Osteoblast (primary cell): ENCODE results near the gene PAPSS1. TPM values are rescaled to one million over a fixed set of nuclear protein-coding genes. Genes with fewer than 3 reads are reported as not detected.
"Not testable (repeated sequence)": the region's sequence is repeated elsewhere in the genome, so short reads cannot be mapped to it uniquely, and the experiment has no call there.

Source experiments
- DNase-seq: peaks from one replicate; pipeline ENCODE4 v3.0.0; 2011; ENCODE audit warnings: low spot score, mixed read lengths; ENCODE audit not compliant: insufficient read length; ENCODE audit errors: missing footprints
- H2AFZ ChIP-seq: 2 replicates; pipeline ENCODE4 v1.6.0; 2011; ENCODE audit warnings: mild to moderate bottlenecking, low read length
- H3K27ac ChIP-seq: 2 replicates; pipeline ENCODE4 v1.5.1; 2011; ENCODE audit warnings: mild to moderate bottlenecking, low read depth, low read length, moderate library complexity
- H3K27me3 ChIP-seq: 2 replicates; pipeline ENCODE4 v1.6.0; 2012; ENCODE audit warnings: mild to moderate bottlenecking, control low read depth, inconsistent platforms, low read length, moderate library complexity; ENCODE audit not compliant: insufficient read depth
- H3K36me3 ChIP-seq: 2 replicates; pipeline ENCODE4 v1.5.1; 2011; ENCODE audit warnings: mild to moderate bottlenecking, low read length, control low read depth, moderate library complexity; ENCODE audit not compliant: insufficient read depth
- H3K4me1 ChIP-seq: 2 replicates; pipeline ENCODE4 v1.5.1; 2011; ENCODE audit warnings: mild to moderate bottlenecking, low read length, control low read depth, moderate library complexity; ENCODE audit not compliant: insufficient read depth
- H3K4me2 ChIP-seq: 2 replicates; pipeline ENCODE4 v1.6.0; 2011; ENCODE audit warnings: mild to moderate bottlenecking, low read length; ENCODE audit not compliant: insufficient read depth
- H3K4me3 ChIP-seq: fragments of 200-600 bp; sonication (generic); 3 replicates; pipeline ENCODE4 v1.5.1; 2012; ENCODE audit warnings: mild to moderate bottlenecking, low read length, inconsistent platforms; ENCODE audit not compliant: insufficient read depth
- H3K79me2 ChIP-seq: 2 replicates; pipeline ENCODE4 v1.6.0; 2012; ENCODE audit warnings: mild to moderate bottlenecking, low read length, control low read depth, inconsistent platforms; ENCODE audit not compliant: insufficient read depth
- H3K9me3 ChIP-seq: 2 replicates; pipeline ENCODE4 v1.5.1; 2011; ENCODE audit warnings: low read depth, low read length, control low read depth
- H4K20me1 ChIP-seq: 2 replicates; pipeline ENCODE4 v1.6.0; 2012; ENCODE audit warnings: mild to moderate bottlenecking, low read length, control low read depth; ENCODE audit not compliant: insufficient read depth
- total RNA-seq: library from RNA; depleted of rRNA; stranded (reverse); fragments of >200 nt; gene quantifications from 2 replicates; pipeline ENCODE4 v1.2.3, GENCODE V29; 2012
- TF ChIP-seq, protein P1 (sequence below): IDR thresholded peaks from 2 replicates; pipeline ENCODE4 v1.5.1; 2011; ENCODE audit warnings: mild to moderate bottlenecking, low read depth, low read length, moderate library complexity; ENCODE audit errors: extremely low read depth

The PAPSS1 gene
- total RNA-seq, 1 donor: 123 TPM

DNA sequence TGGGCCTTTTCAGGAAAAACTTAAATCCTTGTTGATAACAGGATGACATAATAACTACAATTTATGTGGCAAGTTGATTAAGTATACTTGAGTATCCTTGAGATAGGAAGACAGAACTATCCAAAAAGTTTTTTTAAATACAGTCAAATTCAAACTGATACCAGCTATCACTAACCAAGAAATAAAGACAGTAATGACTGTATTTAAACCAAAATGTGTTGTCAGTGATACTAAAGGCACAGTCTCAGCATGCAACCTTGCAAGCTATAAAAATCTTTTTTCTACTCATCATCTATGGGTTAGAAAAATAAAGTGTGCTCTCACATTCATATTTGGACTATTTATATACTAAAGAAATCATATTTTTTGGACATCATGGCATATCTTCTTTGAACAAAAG, 64.7 kb downstream of the PAPSS1 start:
- H3K4me1 ChIP-seq: no peaks in the 10 kb centered on the region

DNA sequence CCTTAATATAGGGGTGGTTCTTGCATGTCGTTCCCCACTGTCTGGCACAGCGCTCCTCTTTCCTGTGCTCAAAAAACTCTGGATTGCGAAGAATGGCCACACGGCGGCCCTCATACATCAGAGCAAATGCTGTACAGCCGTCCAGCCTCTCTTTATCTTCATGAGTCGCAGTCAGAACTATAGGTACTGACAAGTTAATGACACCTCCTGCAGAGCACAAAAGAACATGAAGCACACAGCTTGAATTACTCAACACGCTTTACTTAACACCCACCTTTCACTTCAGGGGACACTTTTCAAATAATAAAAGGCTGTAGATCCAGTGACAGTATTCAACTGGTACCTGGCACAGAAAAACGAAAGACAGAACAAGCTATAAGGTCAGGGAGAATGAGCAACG, 65.3 kb downstream of the PAPSS1 start:
- peaks cover 19% of the 10 kb centered on the region for H3K36me3 ChIP-seq
- H3K27me3 ChIP-seq: no peaks in the 10 kb centered on the region
- H3K27ac ChIP-seq: no peak overlapping the region
- H3K4me3 ChIP-seq: no peak overlapping the region
- H3K79me2 ChIP-seq: no peaks in the 10 kb centered on the region
- no peaks in the 10 kb centered on the region for H3K4me1 ChIP-seq
- no peaks in the 10 kb centered on the region for H3K9me3 ChIP-seq
- TF ChIP-seq, protein P1, sequence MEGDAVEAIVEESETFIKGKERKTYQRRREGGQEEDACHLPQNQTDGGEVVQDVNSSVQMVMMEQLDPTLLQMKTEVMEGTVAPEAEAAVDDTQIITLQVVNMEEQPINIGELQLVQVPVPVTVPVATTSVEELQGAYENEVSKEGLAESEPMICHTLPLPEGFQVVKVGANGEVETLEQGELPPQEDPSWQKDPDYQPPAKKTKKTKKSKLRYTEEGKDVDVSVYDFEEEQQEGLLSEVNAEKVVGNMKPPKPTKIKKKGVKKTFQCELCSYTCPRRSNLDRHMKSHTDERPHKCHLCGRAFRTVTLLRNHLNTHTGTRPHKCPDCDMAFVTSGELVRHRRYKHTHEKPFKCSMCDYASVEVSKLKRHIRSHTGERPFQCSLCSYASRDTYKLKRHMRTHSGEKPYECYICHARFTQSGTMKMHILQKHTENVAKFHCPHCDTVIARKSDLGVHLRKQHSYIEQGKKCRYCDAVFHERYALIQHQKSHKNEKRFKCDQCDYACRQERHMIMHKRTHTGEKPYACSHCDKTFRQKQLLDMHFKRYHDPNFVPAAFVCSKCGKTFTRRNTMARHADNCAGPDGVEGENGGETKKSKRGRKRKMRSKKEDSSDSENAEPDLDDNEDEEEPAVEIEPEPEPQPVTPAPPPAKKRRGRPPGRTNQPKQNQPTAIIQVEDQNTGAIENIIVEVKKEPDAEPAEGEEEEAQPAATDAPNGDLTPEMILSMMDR: no peak
- H4K20me1 ChIP-seq: no peaks in the 10 kb centered on the region
- H2AFZ ChIP-seq: no peak overlapping the region
- no peak overlapping the region for H3K4me2 ChIP-seq
- DNase-seq: peak; percentile 25

More for the DNA sequence above, 64.7 kb downstream of the PAPSS1 start:
- Histone ChIP-seq H3K79me2 (no peaks in the 10 kb centered on the region), H4K20me1 (no peaks in the 10 kb centered on the region), H2AFZ (no peak overlapping the region), H3K27me3 (no peaks in the 10 kb centered on the region), H3K36me3 (peaks cover 19% of the 10 kb centered on the region), H3K27ac (no peak overlapping the region), H3K9me3 (no peaks in the 10 kb centered on the region), H3K4me3 (no peak overlapping the region), H3K4me2 (no peak overlapping the region)
- no peak for DNase-seq
- TF ChIP-seq, protein P1: no peak

DNA sequence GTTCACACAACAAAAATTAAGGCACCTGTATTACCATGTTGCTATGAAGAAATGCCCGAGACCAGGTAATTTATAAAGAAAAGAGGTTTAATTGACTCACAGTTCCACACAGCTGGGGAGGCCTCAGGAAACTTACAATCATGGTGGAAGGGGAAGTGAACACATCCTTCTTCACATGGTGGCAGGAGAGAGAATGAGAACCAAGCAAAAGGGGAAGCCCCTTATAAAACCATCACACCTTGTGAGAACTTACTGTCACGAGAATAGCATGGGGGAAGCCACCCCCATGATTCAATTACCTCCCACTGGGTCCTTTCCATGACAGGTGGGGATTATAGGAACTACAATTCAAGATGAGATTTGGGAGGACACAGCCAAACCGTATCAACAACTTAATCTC, 68.6 kb downstream of the PAPSS1 start:
- not testable (repeated sequence) for DNase-seq, H3K9me3 ChIP-seq, H3K27me3 ChIP-seq, H3K4me1 ChIP-seq, H3K79me2 ChIP-seq, H3K4me2 ChIP-seq, H2AFZ ChIP-seq, H4K20me1 ChIP-seq, H3K27ac ChIP-seq, H3K4me3 ChIP-seq
- H3K36me3 ChIP-seq: peaks cover 19% of the 10 kb centered on the region

DNA sequence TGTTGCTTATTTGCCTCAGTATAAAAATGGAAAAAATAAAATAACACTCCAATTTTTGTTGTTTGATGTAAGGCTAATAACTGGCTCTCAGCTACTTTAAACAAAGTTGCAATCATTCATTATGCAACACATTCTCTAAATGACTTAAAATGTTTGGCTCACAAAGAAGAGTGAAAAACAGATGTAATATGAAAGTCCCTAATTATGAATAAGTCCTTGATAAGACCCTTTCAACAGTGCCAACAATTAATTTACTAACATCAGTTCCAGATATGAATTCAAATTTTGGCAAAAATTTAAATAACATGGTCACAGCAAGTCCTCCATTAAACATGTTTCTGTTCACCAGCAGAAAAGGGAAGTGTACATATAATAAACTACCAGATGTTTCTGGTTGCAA, 69.8 kb downstream of the PAPSS1 start:
- H4K20me1 ChIP-seq: peaks cover 8% of the 10 kb centered on the region
- TF ChIP-seq, protein P1: no peak
- H3K79me2 ChIP-seq: peaks cover 10% of the 10 kb centered on the region
- DNase-seq: no peak
- H2AFZ ChIP-seq: no peak overlapping the region
- no peak overlapping the region for H3K27ac ChIP-seq
- peaks cover 19% of the 10 kb centered on the region for H3K36me3 ChIP-seq
- no peak overlapping the region for H3K4me2 ChIP-seq
- H3K4me3 ChIP-seq: no peak overlapping the region
- H3K27me3 ChIP-seq: no peaks in the 10 kb centered on the region
- H3K4me1 ChIP-seq: no peaks in the 10 kb centered on the region
- no peaks in the 10 kb centered on the region for H3K9me3 ChIP-seq
